ENCODE data around the gene ZNF438.
"Not testable (repeated sequence)": the region's sequence is repeated elsewhere in the genome, so short reads cannot be mapped to it uniquely, and the experiment has no call there.

The ZNF438 gene

DNA sequence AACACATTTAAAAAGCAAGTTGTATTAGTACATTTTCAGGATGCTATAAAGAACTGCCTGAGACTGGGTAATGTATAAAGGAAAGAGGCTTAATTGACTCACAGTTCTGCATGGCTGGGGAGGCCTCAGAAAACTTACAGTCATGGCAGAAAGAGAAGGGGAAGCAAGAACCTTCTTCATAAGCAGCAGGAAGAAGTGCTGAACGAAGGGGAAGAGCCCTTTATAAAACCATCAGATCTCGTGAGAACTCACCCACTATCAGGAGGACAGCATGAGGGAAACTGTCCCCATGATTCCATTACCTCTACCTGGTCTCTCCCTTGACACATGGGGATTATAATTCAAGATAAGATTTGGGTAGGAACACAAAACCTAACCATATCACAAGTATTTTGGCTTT is 7.3 kb upstream of the ZNF438 start:
- DNase-seq: not testable (repeated sequence)

DNA sequence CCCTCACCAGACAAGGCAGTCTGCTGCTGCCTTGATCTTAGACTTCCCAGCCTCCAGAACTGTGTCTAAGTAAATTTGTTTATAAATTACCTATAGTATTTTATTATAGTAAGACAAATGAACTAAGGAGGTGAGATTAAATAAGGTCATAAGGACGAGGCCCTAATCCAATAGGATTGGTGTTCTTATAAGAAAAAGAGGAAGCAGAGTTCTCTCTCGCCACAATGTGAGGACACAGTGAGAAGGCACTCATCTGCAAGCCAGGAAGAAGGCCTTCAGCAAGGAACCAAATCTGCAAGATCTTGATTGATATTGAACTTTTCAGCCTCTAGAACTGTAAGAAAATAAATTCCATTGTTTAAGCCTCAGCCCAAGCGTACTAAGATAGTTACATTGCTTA is 6.1 kb upstream of the ZNF438 start:
- DNase-seq: no peak

GRCh38 chr10:31036209-31036608 is 4.5 kb upstream of the ZNF438 start:
- DNase-seq: no peak

- DNase-seq: no peak
These were observed 3.7 kb upstream of the ZNF438 start for GRCh38 chr10:31035266-31035798.

- DNase-seq: no peak
These were observed 2.6 kb upstream of the ZNF438 start for GRCh38 chr10:31034098-31034909.

DNA sequence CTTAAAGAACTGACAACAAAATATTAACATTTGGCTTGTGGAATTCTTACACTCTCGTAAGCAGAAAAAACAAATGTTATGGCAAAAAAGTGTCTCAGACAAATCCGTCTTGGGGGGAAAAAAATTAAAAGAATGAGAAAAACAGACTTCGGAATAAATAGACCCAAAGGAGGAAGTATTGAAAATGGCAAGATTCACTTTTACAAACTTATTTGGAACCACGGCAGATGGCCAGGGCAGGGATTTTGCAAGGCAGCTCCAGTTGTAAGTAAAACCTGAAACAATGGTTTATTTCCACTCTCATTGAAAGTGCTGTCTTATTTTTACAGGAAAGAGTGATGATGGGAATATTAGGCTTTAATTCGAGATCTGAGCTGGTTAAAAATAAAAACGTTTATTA is 1.5 kb upstream of the ZNF438 start:
- DNase-seq: no peak

- DNase-seq: peak; percentile 98
These were observed 830 bp upstream of the ZNF438 start for GRCh38 chr10:31032258-31033132.

GRCh38 chr10:31031205-31031557 is 484 bp downstream of the ZNF438 start:
- DNase-seq: no peak

DNA sequence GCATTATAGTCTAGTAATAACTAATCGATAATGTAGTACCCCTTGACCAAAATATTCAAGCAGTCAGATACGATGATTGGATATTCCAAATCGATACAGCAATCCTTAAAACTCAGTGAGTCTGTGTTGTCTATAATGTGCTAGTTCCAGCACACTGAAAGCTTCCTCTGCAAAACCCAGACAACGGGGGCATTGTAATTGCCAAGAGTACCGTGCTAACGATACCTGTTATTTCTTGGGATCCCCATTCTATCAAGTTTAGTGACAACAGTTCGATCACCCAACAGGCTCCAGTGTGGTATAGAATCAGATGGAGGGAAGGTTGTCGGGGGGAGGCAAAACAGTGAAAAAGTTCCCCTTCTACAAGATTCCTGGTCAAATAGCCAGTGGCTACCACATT is 865 bp downstream of the ZNF438 start:
- DNase-seq: no peak

GRCh38 chr10:31030260-31030659 is 1.4 kb downstream of the ZNF438 start:
- DNase-seq: no peak

DNA sequence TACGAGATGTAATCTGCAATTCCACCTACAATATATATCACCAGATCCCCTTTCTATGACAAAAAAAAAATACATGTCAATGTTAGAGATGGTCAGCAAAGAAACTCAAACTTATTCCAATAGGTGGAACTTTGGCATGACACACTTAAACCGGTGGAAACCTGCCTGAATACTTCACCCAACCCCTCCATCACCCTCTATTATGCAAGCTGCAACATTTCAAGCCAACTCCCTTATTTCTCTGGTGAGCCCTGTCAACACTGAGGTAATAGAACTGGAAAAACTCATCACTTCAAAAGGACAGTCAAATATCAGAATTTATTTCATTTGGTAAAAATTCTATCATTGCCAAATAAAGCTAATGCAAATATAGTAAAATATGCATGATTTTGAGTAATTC is 3.6 kb downstream of the ZNF438 start:
- no peak for DNase-seq

DNA sequence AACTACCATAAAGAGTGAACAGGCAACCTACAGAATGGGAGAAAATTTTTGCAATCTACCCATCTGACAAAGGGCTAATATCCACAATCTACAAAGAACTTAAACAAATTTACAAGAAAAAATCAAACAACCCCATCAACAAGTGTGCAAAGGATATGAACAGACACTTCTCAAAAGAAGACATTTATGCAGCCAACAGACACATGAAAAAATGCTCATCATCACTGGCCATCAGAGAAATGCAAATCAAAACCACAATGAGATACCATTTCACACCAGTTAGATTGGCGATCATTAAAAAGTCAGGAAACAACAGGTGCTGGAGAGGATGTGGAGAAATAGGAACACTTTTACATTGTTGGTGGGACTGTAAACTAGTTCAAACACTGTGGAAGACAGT is 5.4 kb downstream of the ZNF438 start:
- not testable (repeated sequence) for DNase-seq

DNA sequence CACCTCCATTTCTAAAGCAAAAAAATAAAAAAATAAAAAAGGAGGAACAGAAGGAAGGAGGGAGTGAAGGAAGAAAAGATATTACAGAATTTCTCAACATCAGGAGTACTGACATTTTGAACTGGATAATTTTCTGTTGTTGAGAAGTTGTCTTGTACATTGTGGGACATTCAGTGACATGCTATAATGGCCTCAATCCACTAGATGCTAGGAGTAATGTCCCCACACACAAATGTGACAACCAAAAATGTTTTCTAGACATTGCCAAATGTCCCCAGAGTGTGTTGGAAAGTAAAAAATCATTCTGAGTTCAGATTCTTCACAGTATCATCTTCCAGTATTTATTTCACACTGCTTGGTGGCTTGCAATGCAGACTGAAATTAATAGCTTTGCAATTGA is 6.5 kb downstream of the ZNF438 start:
- DNase-seq: no peak

DNA sequence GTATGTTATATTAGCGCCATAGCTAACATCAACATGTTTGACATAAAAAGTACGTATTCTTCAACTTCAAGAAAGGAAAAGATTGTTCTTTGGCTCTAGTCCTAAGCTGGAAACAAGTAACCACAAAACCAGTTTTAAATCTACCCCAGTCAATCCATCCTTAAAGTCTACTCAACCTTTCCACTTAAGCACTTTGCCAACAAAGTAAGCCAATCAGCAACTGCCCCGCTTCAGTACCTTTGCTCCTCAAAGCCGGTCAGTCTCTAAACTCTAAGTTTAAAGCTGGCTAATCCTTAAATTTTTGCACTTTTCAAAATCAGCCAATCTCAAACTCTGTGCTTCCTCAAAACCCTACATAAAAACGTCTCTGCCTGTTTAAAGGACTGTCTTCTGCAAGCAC is 8.1 kb downstream of the ZNF438 start:
- DNase-seq: no peak

DNA sequence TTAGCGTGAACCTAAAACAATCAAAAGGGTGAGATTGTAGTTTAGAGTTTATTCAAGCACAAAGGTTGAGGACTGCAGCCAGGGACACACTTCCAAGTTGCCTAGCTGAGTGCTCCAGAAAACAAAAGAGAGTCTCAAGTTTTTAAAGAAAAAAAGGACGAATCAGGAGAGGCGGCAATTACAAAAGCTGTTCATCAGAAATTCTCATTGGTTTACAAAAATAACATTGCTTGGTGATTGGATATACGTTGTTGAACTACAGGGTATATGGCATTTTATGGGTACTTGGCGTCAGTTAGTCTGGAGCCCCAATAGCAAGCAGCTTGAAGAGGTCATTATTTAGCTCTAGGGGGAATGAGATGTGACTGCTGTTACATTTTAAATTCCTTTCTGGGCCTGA is 11.5 kb downstream of the ZNF438 start:
- DNase-seq: no peak

DNA sequence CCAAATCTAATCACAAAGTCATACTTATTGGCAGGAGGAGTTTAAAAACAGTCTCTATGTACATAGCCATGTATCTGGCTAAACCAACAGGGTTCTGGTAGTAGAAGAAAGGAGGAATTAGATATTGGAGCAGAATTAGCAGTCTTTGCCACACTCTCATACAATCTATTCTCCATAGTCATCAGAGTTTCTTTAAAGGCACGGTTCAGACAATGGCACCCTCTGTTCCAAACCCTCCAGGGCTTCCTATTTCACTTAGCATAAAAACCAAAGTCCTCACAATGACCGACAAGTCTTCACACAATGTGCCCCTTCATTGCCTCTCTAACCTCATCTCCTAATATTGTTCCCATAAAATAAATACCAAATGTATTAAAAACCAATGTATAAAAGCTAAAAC is 12.7 kb downstream of the ZNF438 start:
- DNase-seq: peak; percentile 48

DNA sequence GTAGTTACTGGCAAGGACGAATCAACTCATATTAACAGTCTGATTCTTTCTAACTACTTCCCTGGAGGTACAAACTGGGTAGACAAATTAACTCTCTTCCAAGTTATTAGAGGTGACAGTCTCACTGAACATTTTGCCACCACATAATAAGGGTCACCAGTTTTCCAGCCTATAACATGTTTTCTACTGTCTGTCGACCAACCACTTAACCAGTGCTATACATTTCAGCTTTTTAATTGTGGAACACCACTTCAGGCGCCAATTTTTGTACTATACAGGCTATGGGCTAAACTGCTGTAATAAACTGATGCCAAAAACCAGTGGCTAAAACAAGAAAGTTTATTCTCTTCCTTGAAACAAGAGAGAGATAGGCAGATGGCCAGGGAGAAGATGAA is 13.3 kb downstream of the ZNF438 start:
- peak; percentile 59 for DNase-seq

GRCh38 chr10:31017534-31018355 is 13.9 kb downstream of the ZNF438 start:
- DNase-seq: no peak

DNA sequence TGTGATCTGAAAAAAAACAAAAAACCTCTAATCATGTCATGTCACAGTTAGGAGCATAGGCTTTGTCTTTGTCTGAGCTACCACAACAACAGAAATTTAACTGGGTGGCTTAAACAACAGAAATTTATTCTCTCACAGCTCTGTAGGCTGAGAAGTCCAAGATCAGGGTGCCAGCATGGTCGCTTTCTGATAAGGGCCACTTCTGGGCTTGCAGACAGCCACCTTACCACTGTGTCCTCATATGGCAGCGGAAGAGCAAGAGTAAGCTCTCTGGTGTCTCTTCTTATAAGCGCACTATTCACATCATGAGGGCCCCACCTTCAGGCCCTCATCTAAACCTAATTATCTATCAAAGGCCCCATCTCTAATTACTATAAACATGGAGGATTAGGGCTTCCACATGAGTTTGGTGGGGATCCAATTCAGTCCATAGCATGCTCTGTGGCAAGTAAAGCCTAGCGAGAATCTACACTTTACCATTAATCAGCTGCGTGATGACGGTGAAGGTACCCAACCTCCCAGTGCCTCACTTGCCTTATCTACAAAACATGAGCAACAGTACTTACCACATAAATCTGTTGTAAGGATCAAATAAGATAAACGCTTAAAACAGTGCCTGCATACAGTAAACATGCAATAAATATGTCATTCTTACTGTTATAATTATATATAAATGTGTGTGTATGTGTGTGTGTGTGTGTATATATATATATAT is 17.3 kb downstream of the ZNF438 start:
- no peak for DNase-seq

- DNase-seq: no peak
These were observed 18.3 kb downstream of the ZNF438 start for GRCh38 chr10:31013331-31013730.

GRCh38 chr10:31011665-31012022 is 20.0 kb downstream of the ZNF438 start:
- DNase-seq: no peak

DNA sequence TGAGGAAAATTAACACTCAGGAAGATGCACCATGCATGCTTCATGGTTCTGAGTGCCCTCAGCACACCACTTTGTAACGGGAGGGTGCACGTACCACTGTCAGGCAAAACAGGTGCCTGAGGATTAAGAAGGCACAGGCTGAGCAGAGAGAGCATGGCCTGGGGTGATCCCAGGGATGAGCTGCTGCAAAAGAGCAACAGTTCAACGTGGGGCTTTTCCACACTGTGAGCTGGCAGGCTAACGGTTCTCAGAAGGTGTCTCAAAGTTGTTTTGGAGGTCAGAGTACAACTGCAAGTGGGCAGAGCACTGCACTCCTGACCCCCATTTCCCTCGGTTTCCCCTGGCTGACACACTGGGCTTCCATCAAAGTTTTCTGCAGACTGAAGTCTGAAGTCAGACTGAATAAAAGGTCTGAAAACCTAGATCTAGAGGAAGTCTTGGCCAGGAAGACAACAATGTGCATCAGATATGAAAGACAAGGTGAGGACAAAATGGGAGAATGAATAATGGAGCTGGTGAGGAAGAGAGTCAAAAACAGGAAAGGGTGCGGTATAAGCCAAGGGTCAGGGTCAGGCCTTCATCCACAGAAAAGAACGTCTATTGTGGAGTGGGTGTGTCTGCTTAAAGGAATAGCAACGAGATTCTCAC is 20.5 kb downstream of the ZNF438 start:
- DNase-seq: no peak
